Skin epidermis (tissue), 12 donors: ENCODE results near the gene FGB.

Experiments used
- H3K27ac ChIP-seq, 21 experiments: fragments of 200-600 bp; sonication (generic) in 11 of 21; one replicate each; pipeline ENCODE4 v1.5.0; 2020; ENCODE audit warnings: mild to moderate bottlenecking in 3 of 21, inconsistent platforms in 2 of 21, moderate library complexity in 2 of 21
- H3K4me3 ChIP-seq, 7 experiments: fragments of 200-600 bp; sonication (generic) in 2 of 7; one replicate each; pipeline ENCODE4 v1.5.0; 2020; ENCODE audit warnings: inconsistent platforms in 2 of 7, mild to moderate bottlenecking in 2 of 7, moderate library complexity in 1 of 7

Gene FGB

GRCh38 chr4:154616287-154616686 is 53.5 kb downstream of the FGB start:
- Histone ChIP-seq H3K4me3 (no peak overlapping the region), H3K27ac (no peak overlapping the region)

- Histone ChIP-seq H3K27ac (no peak overlapping the region), H3K4me3 (no peak overlapping the region)
These were observed 53.9 kb downstream of the FGB start for GRCh38 chr4:154616731-154617130.

GRCh38 chr4:154617820-154618317 is 55.1 kb downstream of the FGB start:
- no peak overlapping the region for H3K4me3 ChIP-seq
- no peak overlapping the region for H3K27ac ChIP-seq

GRCh38 chr4:154618708-154619315 is 56.0 kb downstream of the FGB start:
- H3K4me3 ChIP-seq: no peak overlapping the region
- no peak overlapping the region for H3K27ac ChIP-seq

- Histone ChIP-seq H3K27ac (no peak overlapping the region), H3K4me3 (no peak overlapping the region)
These were observed 57.3 kb downstream of the FGB start for GRCh38 chr4:154620111-154620510.
